Stimulated activated CD8-positive, alpha-beta memory T cell treated with anti-CD3 and anti-CD28 coated beads, Interleukin-4, amount 100 ng/mL, for 1 hour (primary cell): Measurements from ENCODE around the gene OR2J2.
"Not testable (repeated sequence)": the region's sequence is repeated elsewhere in the genome, so short reads cannot be mapped to it uniquely, and the experiment has no call there.

Source experiments
- DNase-seq, 2 donors: peaks; one replicate each; pipeline ENCODE4 v3.0.0-alpha.2; 2020; ENCODE audit warnings: low read depth in 2 of 2, low spot score in 1 of 2

The OR2J2 gene

GRCh38 chr6:29170607-29171006 is at the start of gene OR2J2:
OR2J2 (plus strand) TSS chr6:29170907; CDS start chr6:29173636, 2,729 bp downstream.
- DNase-seq = not testable (repeated sequence)

- DNase-seq = no peak
Observed at GRCh38 chr6:29129326-29130012, 41.2 kb upstream of the OR2J2 start.

GRCh38 chr6:29130644-29131043 is 40.1 kb upstream of the OR2J2 start:
- DNase-seq = no peak

GRCh38 chr6:29131691-29132090 is 39.0 kb upstream of the OR2J2 start:
- no peak for DNase-seq

- no peak for DNase-seq
Observed at GRCh38 chr6:29137724-29138123, 33.0 kb upstream of the OR2J2 start.

GRCh38 chr6:29141606-29142005 is 29.1 kb upstream of the OR2J2 start:
- no peak for DNase-seq

GRCh38 chr6:29142309-29142708 is 28.4 kb upstream of the OR2J2 start:
- no peak for DNase-seq

GRCh38 chr6:29146179-29146578 is 24.5 kb upstream of the OR2J2 start:
- DNase-seq = no peak

- no peak for DNase-seq
Observed at GRCh38 chr6:29147074-29147473, 23.6 kb upstream of the OR2J2 start.

GRCh38 chr6:29149444-29149843 is 21.3 kb upstream of the OR2J2 start:
- not testable (repeated sequence) for DNase-seq

GRCh38 chr6:29153083-29153482 is 17.6 kb upstream of the OR2J2 start:
- DNase-seq = no peak

- DNase-seq = not testable (repeated sequence)
Observed at GRCh38 chr6:29155182-29155581, 15.5 kb upstream of the OR2J2 start.

GRCh38 chr6:29159922-29160321 is 10.8 kb upstream of the OR2J2 start:
- not testable (repeated sequence) for DNase-seq

GRCh38 chr6:29165571-29165970 is 5.1 kb upstream of the OR2J2 start:
- DNase-seq = not testable (repeated sequence)

GRCh38 chr6:29171736-29172135 is 1.0 kb downstream of the OR2J2 start:
- DNase-seq = no peak

- DNase-seq = no peak
Observed at GRCh38 chr6:29183594-29183993, 12.9 kb downstream of the OR2J2 start.

- DNase-seq = not testable (repeated sequence)
Observed at GRCh38 chr6:29188659-29189058, 18.0 kb downstream of the OR2J2 start.

GRCh38 chr6:29200767-29201662 is 30.3 kb downstream of the OR2J2 start:
- DNase-seq = no peak

GRCh38 chr6:29201966-29202365 is 31.3 kb downstream of the OR2J2 start:
- no peak for DNase-seq

GRCh38 chr6:29211488-29211887 is 40.8 kb downstream of the OR2J2 start:
- DNase-seq = no peak

GRCh38 chr6:29216528-29216927 is 45.8 kb downstream of the OR2J2 start:
- no peak for DNase-seq

GRCh38 chr6:29217242-29217641 is 46.5 kb downstream of the OR2J2 start:
- not testable (repeated sequence) for DNase-seq
